ENCODE measurements around the gene CREBBP. TPM values are rescaled to one million over a fixed set of nuclear protein-coding genes. Genes with fewer than 3 reads are reported as not detected.

Gene CREBBP
- polyA plus RNA-seq, 1 of the 3 experiments (the other 2 are of a cell fraction), result 5.7 TPM

- peak; percentile 86 for TF ChIP-seq NFIC (IDR thresholded peaks at IDR 0.05; ENCODE audit: borderline replicate concordance)
- no peak for TF ChIP-seq RXRA (IDR thresholded peaks at IDR 0.05; ENCODE audit: borderline replicate concordance, low read depth)
- no peak for TF ChIP-seq REST (IDR thresholded peaks at IDR 0.05; ENCODE audit: low read depth, low read length)
- 0 out of 2 replicates have a peak, but pooled peaks have one; percentile 21 for TF ChIP-seq MAX (IDR thresholded peaks at IDR 0.05; ENCODE audit: low read depth)
- TF ChIP-seq JUND (IDR thresholded peaks at IDR 0.05), result 0 out of 2 replicates have a peak, but pooled peaks have one; percentile 13
- no peak for TF ChIP-seq RAD21 (IDR thresholded peaks at IDR 0.05; ENCODE audit: low read length)
- no peak for TF ChIP-seq USF2 (IDR thresholded peaks at IDR 0.05; ENCODE audit: borderline replicate concordance, low read depth, low read length)
- TF ChIP-seq TCF12 (IDR thresholded peaks at IDR 0.05), result peak; percentile 50; the same call in 1 of the 2 replicates
- no peak for TF ChIP-seq GABPA (IDR thresholded peaks at IDR 0.05; ENCODE audit: low read depth)
- 0 out of 2 replicates have a peak, but pooled peaks have one; percentile 25 for TF ChIP-seq SIN3A (IDR thresholded peaks at IDR 0.05; ENCODE audit: borderline replicate concordance, low read depth, low read length)
- no peak for TF ChIP-seq NRF1 (IDR thresholded peaks at IDR 0.05; ENCODE audit: low read depth, low read length)
- TF ChIP-seq IRF3 (IDR thresholded peaks at IDR 0.05; ENCODE audit: low read depth, low read length), result no peak
- peak; percentile 66; the same call in 1 of the 2 replicates for TF ChIP-seq TEAD4 (IDR thresholded peaks at IDR 0.05; ENCODE audit: borderline replicate concordance, insufficient read depth)
- no peak; the same call in 1 of the 2 replicates for TF ChIP-seq ZBTB33 (IDR thresholded peaks at IDR 0.05; ENCODE audit: borderline replicate concordance, low read depth)
- TF ChIP-seq POLR2AphosphoS5 (IDR thresholded peaks at IDR 0.05; ENCODE audit: low read depth, low read length), result peak; percentile 17; the same call in 1 of the 2 replicates
- TF ChIP-seq CHD2 (IDR thresholded peaks at IDR 0.05; ENCODE audit: low read length, partially characterized antibody), result no peak
- TF ChIP-seq RFX5 (IDR thresholded peaks at IDR 0.05; ENCODE audit: low read length), result no peak
- no peak for TF ChIP-seq TAF1 (IDR thresholded peaks at IDR 0.05; ENCODE audit: borderline replicate concordance, low read depth, low read length)
Observed at GRCh38 chr16:3696425-3697218, 183.9 kb downstream of the CREBBP start (continued).
